ENCODE results near the gene RHOBTB1. TPM values are rescaled to one million over a fixed set of nuclear protein-coding genes. Genes with fewer than 3 reads are reported as not detected.

RHOBTB1 gene
- total RNA-seq, 1 donor: 32.9 TPM

GRCh38 chr10:60872451-60872850 lies 71.5 kb downstream of the RHOBTB1 start:
- Histone ChIP-seq H3K9me3 (ENCODE audit: low read depth, low read length) (no peaks in the 10 kb centered on the region), H4K20me1 (ENCODE audit: insufficient read depth, low read length) (no peaks in the 10 kb centered on the region), H3K27me3 (ENCODE audit: insufficient read depth, low read length) (no peaks in the 10 kb centered on the region), H3K4me1 (ENCODE audit: insufficient read depth, low read length) (no peaks in the 10 kb centered on the region), H3K4me2 (ENCODE audit: insufficient read depth, low read length) (no peak overlapping the region), H3K36me3 (ENCODE audit: insufficient read depth, low read length) (peaks cover 3% of the 10 kb centered on the region), H2AFZ (ENCODE audit: low read length) (no peak overlapping the region), H3K79me2 (ENCODE audit: insufficient read depth, low read length) (no peaks in the 10 kb centered on the region), H3K4me3 (ENCODE audit: insufficient read depth, low read length) (no peak overlapping the region), H3K27ac (ENCODE audit: low read depth, low read length) (no peak overlapping the region)
- no peak for DNase-seq (ENCODE audit: insufficient read length, low spot score, missing footprints)
- TF ChIP-seq CTCF (IDR thresholded peaks at IDR 0.05; ENCODE audit: extremely low read depth, low read depth, low read length): no peak

- no peak for DNase-seq (ENCODE audit: insufficient read length, low spot score, missing footprints)
- Histone ChIP-seq H3K27ac (ENCODE audit: low read depth, low read length) (no peak overlapping the region), H3K4me1 (ENCODE audit: insufficient read depth, low read length) (no peaks in the 10 kb centered on the region), H3K36me3 (ENCODE audit: insufficient read depth, low read length) (peaks cover 3% of the 10 kb centered on the region), H3K9me3 (ENCODE audit: low read depth, low read length) (no peaks in the 10 kb centered on the region), H3K4me3 (ENCODE audit: insufficient read depth, low read length) (no peak overlapping the region), H2AFZ (ENCODE audit: low read length) (no peak overlapping the region), H3K79me2 (ENCODE audit: insufficient read depth, low read length) (no peaks in the 10 kb centered on the region), H4K20me1 (ENCODE audit: insufficient read depth, low read length) (no peaks in the 10 kb centered on the region), H3K27me3 (ENCODE audit: insufficient read depth, low read length) (no peaks in the 10 kb centered on the region), H3K4me2 (ENCODE audit: insufficient read depth, low read length) (no peak overlapping the region)
- TF ChIP-seq CTCF (IDR thresholded peaks at IDR 0.05; ENCODE audit: extremely low read depth, low read depth, low read length): no peak
Observed at GRCh38 chr10:60871215-60871614, 72.8 kb downstream of the RHOBTB1 start.

GRCh38 chr10:60870803-60871202 lies 73.2 kb downstream of the RHOBTB1 start:
- H2AFZ ChIP-seq (ENCODE audit: low read length): no peak overlapping the region
- no peaks in the 10 kb centered on the region for H3K9me3 ChIP-seq (ENCODE audit: low read depth, low read length)
- peaks cover 3% of the 10 kb centered on the region for H3K36me3 ChIP-seq (ENCODE audit: insufficient read depth, low read length)
- no peak for DNase-seq (ENCODE audit: insufficient read length, low spot score, missing footprints)
- no peaks in the 10 kb centered on the region for H4K20me1 ChIP-seq (ENCODE audit: insufficient read depth, low read length)
- H3K27me3 ChIP-seq (ENCODE audit: insufficient read depth, low read length): no peaks in the 10 kb centered on the region
- H3K79me2 ChIP-seq (ENCODE audit: insufficient read depth, low read length): no peaks in the 10 kb centered on the region
- no peak overlapping the region for H3K4me3 ChIP-seq (ENCODE audit: insufficient read depth, low read length)
- H3K4me2 ChIP-seq (ENCODE audit: insufficient read depth, low read length): no peak overlapping the region
- H3K4me1 ChIP-seq (ENCODE audit: insufficient read depth, low read length): no peaks in the 10 kb centered on the region
- H3K27ac ChIP-seq (ENCODE audit: low read depth, low read length): no peak overlapping the region
- TF ChIP-seq CTCF (IDR thresholded peaks at IDR 0.05; ENCODE audit: extremely low read depth, low read depth, low read length): no peak

GRCh38 chr10:60870416-60870728 lies 73.6 kb downstream of the RHOBTB1 start:
- peak; percentile 26 for TF ChIP-seq CTCF (IDR thresholded peaks at IDR 0.05; ENCODE audit: extremely low read depth, low read depth, low read length)
- DNase-seq (ENCODE audit: insufficient read length, low spot score, missing footprints): no peak
- H3K9me3 ChIP-seq (ENCODE audit: low read depth, low read length): no peaks in the 10 kb centered on the region
- no peak overlapping the region for H3K4me3 ChIP-seq (ENCODE audit: insufficient read depth, low read length)
- H3K4me2 ChIP-seq (ENCODE audit: insufficient read depth, low read length): no peak overlapping the region
- no peaks in the 10 kb centered on the region for H4K20me1 ChIP-seq (ENCODE audit: insufficient read depth, low read length)
- H3K36me3 ChIP-seq (ENCODE audit: insufficient read depth, low read length): peaks cover 3% of the 10 kb centered on the region
- H3K4me1 ChIP-seq (ENCODE audit: insufficient read depth, low read length): no peaks in the 10 kb centered on the region
- no peak overlapping the region for H2AFZ ChIP-seq (ENCODE audit: low read length)
- no peaks in the 10 kb centered on the region for H3K79me2 ChIP-seq (ENCODE audit: insufficient read depth, low read length)
- H3K27ac ChIP-seq (ENCODE audit: low read depth, low read length): no peak overlapping the region
- H3K27me3 ChIP-seq (ENCODE audit: insufficient read depth, low read length): no peaks in the 10 kb centered on the region
